Measurements from ENCODE around the gene GPR42. TPM values are rescaled to one million over a fixed set of nuclear protein-coding genes. Genes with fewer than 3 reads are reported as not detected.

Gene GPR42, protein sequence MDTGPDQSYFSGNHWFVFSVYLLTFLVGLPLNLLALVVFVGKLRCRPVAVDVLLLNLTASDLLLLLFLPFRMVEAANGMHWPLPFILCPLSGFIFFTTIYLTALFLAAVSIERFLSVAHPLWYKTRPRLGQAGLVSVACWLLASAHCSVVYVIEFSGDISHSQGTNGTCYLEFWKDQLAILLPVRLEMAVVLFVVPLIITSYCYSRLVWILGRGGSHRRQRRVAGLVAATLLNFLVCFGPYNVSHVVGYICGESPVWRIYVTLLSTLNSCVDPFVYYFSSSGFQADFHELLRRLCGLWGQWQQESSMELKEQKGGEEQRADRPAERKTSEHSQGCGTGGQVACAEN
- total RNA-seq: not detected

GRCh38 chr19:35370722-35371121 is at the start of gene GPR42:
TSS of gene GPR42 (plus strand) at chr19:35371068. CDS start at chr19:35371360, 292 bp downstream.
- Histone ChIP-seq H3K4me1 (no peaks in the 10 kb centered on the region), H3K36me3 (no peaks in the 10 kb centered on the region), H3K4me3 (no peak within 1 kb of the TSS), H3K27ac (no peak within 1 kb of the TSS), H3K27me3 (no peaks in the 10 kb centered on the region), H3K9me3 (peaks cover 0 to 4% of the 10 kb centered on the region in 2 donors)
- TF ChIP-seq, protein P1, sequence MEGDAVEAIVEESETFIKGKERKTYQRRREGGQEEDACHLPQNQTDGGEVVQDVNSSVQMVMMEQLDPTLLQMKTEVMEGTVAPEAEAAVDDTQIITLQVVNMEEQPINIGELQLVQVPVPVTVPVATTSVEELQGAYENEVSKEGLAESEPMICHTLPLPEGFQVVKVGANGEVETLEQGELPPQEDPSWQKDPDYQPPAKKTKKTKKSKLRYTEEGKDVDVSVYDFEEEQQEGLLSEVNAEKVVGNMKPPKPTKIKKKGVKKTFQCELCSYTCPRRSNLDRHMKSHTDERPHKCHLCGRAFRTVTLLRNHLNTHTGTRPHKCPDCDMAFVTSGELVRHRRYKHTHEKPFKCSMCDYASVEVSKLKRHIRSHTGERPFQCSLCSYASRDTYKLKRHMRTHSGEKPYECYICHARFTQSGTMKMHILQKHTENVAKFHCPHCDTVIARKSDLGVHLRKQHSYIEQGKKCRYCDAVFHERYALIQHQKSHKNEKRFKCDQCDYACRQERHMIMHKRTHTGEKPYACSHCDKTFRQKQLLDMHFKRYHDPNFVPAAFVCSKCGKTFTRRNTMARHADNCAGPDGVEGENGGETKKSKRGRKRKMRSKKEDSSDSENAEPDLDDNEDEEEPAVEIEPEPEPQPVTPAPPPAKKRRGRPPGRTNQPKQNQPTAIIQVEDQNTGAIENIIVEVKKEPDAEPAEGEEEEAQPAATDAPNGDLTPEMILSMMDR (IDR thresholded peaks at IDR 0.05): no peak
- intact Hi-C loops (cut with DNase I): no loop called here
- no peak for DNase-seq (ENCODE audit: low spot score in 2 of 2)

GRCh38 chr19:35321291-35321690 is 49.6 kb upstream of the GPR42 start:
- H3K9me3 ChIP-seq: no peaks in the 10 kb centered on the region
- H3K4me3 ChIP-seq: no peak overlapping the region
- no peak overlapping the region for H3K27ac ChIP-seq
- TF ChIP-seq, protein P1 (IDR thresholded peaks at IDR 0.05): no peak
- H3K4me1 ChIP-seq: no peaks in the 10 kb centered on the region
- no peaks in the 10 kb centered on the region for H3K36me3 ChIP-seq
- no peak for DNase-seq (ENCODE audit: low spot score in 2 of 2)
- no peaks in the 10 kb centered on the region for H3K27me3 ChIP-seq
- intact Hi-C loops (cut with DNase I): no loop called here

GRCh38 chr19:35322014-35322413 is 48.9 kb upstream of the GPR42 start:
- no peaks in the 10 kb centered on the region for H3K27me3 ChIP-seq
- H3K9me3 ChIP-seq: no peaks in the 10 kb centered on the region
- no peak overlapping the region for H3K27ac ChIP-seq
- DNase-seq (ENCODE audit: low spot score in 2 of 2): no peak
- TF ChIP-seq, protein P1 (IDR thresholded peaks at IDR 0.05): no peak
- H3K4me3 ChIP-seq: no peak overlapping the region
- H3K4me1 ChIP-seq: no peaks in the 10 kb centered on the region
- intact Hi-C loops (cut with DNase I): no loop called here
- no peaks in the 10 kb centered on the region for H3K36me3 ChIP-seq

- intact Hi-C loops (cut with DNase I): no loop called here
- H3K27me3 ChIP-seq: no peaks in the 10 kb centered on the region
Observed at GRCh38 chr19:35327642-35328041, 43.2 kb upstream of the GPR42 start.

GRCh38 chr19:35328851-35329285 is 42.0 kb upstream of the GPR42 start, which contains the start of gene CD22:
TSS of gene CD22 (plus strand) at chr19:35329187. CDS start at chr19:35332041, 2,854 bp downstream.
- Histone ChIP-seq H3K9me3 (no peaks in the 10 kb centered on the region), H3K27ac (no peak within 1 kb of the TSS), H3K4me1 (no peaks in the 10 kb centered on the region), H3K27me3 (no peaks in the 10 kb centered on the region), H3K4me3 (no peak within 1 kb of the TSS), H3K36me3 (no peaks in the 10 kb centered on the region)
- TF ChIP-seq, protein P1 (IDR thresholded peaks at IDR 0.05): no peak
- no peak for DNase-seq (ENCODE audit: low spot score in 2 of 2)
- intact Hi-C loops (cut with DNase I): no loop called here

More at GRCh38 chr19:35327642-35328041, 43.2 kb upstream of the GPR42 start:
- Histone ChIP-seq H3K27ac (no peak overlapping the region), H3K36me3 (no peaks in the 10 kb centered on the region), H3K9me3 (no peaks in the 10 kb centered on the region), H3K4me1 (no peaks in the 10 kb centered on the region), H3K4me3 (no peak overlapping the region)
- TF ChIP-seq, protein P1 (IDR thresholded peaks at IDR 0.05): no peak
- no peak for DNase-seq (ENCODE audit: low spot score in 2 of 2)
